ENCODE results near the gene IGFBP3.
"Not testable (repeated sequence)": the region's sequence is repeated elsewhere in the genome, so short reads cannot be mapped to it uniquely, and the experiment has no call there.

The IGFBP3 gene, protein sequence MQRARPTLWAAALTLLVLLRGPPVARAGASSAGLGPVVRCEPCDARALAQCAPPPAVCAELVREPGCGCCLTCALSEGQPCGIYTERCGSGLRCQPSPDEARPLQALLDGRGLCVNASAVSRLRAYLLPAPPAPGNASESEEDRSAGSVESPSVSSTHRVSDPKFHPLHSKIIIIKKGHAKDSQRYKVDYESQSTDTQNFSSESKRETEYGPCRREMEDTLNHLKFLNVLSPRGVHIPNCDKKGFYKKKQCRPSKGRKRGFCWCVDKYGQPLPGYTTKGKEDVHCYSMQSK

DNA sequence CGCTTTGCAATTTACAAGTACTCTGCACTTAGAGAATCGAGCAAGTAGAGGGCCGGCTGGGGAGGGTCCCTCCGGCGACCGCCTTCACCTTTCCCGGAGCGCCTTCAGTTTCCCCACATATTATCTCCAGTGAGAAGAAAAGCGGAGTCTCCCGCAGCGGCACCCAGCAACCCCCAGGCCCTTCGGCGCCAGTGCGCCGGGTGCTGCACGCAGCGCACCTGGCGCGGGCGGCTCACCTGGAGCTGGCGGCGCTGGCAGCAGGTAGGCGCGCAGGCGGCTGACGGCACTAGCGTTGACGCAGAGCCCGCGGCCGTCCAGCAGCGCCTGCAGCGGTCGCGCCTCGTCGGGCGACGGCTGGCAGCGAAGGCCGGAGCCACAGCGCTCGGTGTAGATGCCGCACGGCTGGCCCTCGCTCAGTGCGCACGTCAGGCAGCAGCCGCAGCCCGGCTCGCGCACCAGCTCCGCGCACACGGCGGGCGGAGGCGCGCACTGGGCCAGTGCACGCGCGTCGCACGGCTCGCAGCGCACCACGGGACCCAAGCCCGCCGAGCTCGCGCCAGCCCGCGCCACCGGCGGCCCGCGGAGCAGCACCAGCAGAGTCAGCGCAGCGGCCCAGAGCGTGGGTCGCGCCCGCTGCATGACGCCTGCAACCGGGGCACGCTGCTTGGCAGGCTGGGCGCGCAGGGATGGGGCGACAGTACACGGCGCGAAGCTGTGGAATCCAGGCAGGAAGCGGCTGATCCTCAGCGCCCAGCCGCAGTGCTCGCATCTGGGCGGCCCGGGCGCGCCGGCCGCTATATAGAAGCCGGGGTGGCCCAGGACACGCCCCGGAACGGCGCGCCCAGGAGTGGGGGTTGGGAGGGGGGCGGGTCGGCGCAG, at the start of gene IGFBP3:
IGFBP3 (minus strand) TSS at position 771 of the 879 bp plus-strand sequence; CDS start at position 639, 132 bp downstream.
- no peak for DNase-seq (ENCODE audit: low read depth)

DNA sequence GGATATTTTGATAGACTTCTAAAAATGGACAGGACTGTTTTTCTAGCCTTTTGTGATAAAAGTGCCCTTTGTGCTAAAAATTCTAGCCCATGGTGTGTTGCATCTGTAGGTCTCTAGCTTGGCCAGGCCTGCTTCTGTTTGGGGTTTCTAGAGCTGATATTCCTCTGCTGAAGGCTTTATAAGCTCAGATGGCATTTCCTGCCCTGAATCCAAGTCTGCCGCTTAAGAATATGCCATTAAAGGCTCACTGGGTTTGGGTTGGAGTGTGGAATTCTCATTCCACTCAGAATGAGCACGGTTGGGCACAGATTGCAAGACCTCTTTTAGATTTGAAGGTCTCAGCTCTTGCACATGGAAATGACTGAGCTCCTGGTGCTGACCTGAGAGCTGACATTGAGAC, 49.4 kb upstream of the IGFBP3 start:
- no peak for DNase-seq (ENCODE audit: low read depth)

DNA sequence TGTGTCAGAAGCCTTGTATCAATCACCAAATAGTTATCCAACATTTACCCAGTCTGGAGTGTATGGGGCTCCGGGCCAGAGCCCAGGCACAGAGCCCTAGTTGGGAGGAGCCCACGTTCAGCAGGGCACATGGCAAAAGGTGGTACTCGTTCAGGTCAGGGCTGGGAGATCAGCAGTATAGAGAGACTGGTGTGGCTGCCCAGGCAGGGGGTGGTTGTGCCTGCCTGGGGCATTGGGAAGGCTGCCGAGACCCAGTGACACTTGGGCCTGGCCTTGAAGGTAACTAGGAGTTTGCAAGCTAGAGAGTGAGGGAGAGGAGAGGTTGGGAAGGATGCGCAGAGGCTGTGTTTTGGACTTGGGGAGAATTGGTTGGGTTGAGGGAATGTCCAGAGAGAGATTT, 48.9 kb upstream of the IGFBP3 start:
- DNase-seq (ENCODE audit: low read depth): no peak

DNA sequence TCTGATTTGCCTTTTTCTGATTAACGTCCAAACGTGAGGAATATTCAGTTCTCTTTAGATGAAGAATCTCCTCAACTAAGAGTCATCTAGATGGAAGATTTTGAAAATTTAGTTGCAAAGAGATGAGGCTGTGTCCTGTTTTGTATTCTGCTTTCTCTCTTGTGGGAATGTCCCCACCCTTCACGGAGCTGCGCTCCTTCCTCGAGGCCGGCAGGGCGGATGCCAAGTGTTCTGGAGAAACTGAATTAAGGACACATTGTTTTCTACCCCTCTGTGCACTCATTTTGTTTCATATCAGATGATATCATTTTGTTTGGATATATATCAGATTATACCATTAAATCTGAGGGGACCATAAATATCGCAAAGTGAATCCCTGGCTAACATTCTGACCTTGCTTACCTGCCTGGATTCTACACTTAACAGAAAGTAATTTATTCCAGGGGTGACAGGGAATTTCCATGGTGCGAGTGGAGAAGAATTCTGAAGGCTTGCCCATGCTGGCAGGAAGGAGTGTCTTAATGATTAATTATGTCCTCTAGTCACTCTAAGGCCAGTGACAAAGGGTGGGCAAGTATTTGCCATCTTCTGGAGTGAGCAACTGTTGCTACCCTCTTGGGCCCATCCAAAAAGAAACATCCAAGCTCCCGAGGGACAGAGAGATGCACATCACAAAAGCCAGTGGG, 47.9 kb upstream of the IGFBP3 start:
- DNase-seq (ENCODE audit: low read depth): no peak

DNA sequence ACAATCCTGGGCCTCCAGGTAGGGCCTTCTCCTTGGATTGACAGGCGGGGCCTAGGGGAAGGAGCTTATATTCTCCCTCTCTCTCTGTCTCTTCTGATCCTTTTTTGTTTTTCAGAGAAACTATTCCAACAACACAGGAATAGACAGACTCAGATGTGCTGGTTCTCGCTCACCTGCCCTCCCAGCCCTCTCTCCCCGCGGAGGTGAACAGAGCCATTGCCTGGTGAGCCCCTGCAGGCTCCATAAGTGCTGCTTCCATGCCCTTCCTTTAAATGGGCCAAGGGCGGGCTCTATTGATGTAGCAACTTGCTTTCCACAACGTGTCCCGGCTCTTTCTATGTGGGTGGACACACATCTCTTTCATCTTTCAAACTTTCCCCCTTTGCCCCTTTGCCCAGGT, 47.2 kb upstream of the IGFBP3 start:
- no peak for DNase-seq (ENCODE audit: low read depth)

DNA sequence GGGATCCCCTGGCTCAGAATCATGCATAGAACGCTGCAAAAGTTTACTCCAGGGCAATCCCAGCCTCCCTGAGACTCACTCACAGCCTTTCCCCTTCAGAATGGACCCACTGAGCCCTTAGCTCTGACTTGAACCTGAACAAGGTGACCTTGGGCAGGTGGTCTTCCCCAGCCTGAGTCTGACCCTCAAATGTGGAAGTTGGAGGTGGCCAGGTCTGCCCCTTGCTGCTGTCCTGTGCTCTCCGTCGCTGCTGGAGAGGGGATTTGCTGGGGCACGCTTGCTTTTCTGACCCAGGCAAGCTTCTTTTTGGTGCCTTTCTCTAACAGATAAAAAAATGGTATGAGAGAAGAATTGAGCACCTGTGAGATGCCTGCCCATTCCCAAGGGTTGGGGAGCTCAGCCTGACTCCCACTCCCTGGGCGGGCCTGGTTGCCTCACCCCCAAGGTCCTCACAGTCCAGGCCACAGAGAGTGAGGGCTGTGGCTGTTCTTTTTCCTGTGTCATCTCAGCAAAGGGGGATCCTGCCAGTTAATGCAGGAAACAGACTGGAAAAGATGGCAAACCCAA, 46.6 kb upstream of the IGFBP3 start:
- DNase-seq (ENCODE audit: low read depth): no peak

DNA sequence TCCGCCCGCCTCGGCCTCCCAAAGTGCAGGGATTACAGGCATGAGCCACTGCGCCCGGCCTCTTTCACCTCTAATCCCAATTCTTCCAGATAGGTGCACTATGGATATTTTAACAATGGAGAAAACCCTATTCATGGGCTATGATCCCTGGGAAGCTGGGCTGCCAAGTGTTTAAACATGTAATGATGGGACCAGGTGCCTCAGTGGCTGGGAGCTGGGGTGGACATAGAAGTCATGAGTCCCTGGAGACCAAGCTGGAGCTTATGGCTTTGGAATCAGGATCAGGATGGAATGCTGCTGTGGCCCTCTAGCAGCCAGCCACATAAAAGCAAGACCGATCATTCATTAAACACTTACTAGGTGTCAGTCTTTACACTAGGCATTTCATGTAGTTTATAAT, 41.8 kb upstream of the IGFBP3 start:
- no peak for DNase-seq (ENCODE audit: low read depth)

DNA sequence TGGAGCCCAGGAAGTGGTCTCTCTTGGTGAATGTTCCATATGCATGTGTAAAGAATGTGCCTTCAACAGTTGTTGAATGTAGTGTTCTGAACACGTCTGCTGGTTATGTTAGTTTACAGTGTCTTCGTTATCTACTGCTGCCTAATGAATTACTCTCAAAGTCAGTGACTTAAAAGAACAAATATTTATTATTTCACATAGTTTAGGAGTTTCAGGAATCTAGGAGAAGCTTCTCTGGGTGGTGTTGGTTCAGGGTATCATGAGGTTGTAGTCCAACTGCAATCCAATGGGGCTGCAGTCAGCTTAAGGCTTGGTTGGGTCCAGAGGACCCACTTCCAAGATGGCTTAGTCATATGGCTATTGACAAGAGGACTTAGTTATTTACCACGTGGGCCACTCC, 36.6 kb upstream of the IGFBP3 start:
- DNase-seq (ENCODE audit: low read depth): no peak

DNA sequence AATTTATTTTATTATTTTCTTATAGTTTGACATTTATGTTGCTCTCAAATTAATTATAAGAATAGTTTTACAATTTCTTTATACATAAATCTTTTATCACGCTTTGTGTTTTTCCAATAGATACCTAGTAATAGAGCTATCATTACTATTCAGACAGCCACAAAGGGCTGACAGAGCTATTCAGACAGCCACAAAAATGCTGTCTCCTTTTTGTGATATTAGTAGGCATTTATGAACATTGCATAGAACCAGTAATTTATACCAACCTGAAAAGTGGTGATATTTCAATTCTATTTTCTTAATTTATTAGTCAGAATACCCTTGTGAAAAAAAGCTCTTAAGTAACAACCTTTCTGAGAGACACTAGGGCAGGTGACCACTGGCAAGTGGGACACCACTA, 34.2 kb upstream of the IGFBP3 start:
- DNase-seq (ENCODE audit: low read depth): no peak

DNA sequence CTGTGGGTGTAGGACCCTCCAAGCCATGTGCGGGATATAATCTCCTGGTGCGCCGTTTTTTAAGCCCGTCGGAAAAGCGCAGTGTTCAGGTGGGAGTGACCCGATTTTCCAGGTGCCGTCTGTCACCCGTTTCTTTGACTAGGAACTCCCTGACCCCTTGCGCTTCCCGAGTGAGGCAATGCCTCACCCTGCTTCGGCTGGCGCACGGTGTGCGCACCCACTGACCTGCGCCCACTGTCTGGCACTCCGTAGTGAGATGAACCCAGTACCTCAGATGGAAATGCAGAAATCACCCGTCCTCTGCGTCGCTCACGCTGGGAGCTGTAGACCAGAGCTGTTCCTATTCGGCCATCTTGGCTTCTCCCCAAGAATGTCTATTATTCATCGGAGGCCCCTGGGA, 32.0 kb upstream of the IGFBP3 start:
- not testable (repeated sequence) for DNase-seq (ENCODE audit: low read depth)

DNA sequence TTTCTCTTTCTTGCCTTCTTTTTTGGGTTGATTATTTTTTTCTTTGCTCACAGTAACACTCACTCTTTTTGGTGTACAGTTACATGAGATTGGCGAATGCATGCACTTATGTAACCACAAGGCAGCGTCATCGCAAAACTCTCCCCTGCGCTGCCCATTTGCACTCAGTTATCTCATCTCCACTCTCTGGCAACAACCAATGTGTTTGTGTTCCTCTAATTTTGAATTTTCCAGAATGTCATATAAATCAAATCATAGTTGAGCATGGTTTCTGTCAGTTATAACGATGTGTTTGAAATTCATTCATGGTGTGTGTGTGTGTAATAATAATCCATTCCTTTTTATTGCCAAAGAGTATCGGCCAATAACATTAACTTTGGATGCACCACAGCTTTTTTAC, 23.0 kb upstream of the IGFBP3 start:
- DNase-seq (ENCODE audit: low read depth): no peak

DNA sequence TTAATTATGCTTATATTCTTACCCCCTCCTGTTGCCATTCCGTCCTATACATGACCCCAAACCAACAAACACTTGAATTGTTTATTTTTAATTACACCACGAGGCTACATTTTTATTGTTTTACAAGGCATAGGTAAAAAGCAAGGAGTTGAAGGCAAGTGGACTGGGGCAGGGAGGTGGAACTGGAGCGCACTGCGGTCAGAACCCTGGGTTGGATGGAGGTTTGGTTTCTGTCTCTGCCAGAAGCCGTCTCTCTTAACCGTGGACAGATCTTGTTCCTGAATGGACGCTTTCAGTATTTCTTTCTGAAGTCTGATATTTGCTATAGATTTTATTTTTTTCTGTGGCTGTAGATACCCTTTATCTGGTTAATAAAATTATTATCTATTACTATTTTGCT, 19.9 kb upstream of the IGFBP3 start:
- no peak for DNase-seq (ENCODE audit: low read depth)

DNA sequence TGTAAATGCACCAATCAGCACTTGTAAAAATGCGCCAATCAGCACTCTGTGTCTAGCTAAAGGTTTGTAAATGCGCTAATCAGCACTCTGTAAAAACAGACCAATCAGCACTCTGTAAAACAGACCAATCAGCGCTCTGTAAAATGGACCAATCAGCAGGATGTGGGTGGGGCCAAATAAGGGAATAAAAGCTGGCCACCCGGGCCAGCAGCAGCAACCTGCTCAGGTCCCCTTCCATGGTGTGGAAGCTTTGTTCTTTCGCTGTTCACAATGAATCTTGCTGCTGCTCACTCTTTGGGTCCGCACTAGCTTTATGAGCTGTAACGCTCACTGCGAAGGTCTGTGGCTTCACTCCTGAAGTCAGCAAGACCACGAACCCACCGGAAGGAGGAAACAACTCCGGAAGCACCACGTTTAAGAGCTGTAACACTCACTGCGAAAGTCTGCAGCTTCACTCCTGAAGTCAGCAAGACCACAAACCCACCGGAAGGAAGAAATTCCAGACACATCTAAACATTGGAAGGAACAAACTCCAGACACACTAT, 19.2 kb upstream of the IGFBP3 start:
- DNase-seq (ENCODE audit: low read depth): not testable (repeated sequence)

DNA sequence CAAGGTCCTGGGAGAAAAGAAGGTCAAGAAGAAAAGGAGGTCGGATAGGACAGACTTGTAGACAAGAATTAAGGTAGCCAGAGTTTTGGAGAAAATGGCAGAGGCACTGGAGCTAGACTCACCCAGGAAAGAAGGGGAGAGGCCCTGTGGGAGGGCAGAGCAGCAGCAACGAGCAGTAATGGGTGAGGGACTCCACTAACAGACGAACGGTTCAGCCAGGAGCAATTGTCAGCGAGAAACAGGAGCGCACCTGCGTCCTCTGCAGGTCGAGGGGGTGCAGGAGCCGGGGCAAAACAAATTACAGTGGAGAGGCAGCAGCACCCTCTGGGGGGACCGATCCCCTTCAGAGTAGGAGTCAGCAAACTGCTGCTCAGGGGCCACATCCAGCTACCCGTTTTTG, 18.5 kb upstream of the IGFBP3 start:
- DNase-seq (ENCODE audit: low read depth): no peak

DNA sequence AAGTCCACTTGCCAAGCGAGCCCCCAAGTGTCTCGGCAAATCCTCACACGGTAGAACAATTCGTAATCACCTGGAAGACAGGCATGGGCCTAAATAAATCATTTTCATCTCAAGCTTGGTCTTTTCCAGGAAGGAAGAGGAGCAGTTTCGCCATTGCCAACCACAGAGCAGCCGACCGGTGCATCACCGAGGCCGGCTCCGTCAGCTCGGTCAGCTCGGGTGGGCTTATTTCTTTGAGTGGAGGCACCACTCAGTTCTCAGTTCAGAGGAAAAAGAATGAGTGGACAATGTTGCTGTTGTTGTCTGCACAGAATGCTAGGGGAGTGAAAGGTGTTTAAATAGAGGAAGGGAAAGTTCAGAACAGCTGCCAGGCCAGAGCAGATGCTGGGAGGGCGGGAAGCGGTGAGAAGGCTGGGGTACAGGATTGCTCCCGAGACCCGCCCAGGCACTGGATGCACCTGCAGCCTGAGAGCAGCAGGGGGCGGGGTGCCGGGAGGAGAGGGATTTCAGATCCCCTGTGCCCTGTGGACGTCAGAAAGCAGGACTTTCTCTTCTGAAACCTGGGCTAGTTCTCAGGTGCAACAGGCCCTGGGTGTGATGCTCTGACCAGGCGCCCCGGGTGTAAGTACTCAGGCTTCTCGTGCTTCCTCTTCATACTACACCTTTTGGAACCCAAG, 17.7 kb upstream of the IGFBP3 start:
- DNase-seq (ENCODE audit: low read depth): no peak

DNA sequence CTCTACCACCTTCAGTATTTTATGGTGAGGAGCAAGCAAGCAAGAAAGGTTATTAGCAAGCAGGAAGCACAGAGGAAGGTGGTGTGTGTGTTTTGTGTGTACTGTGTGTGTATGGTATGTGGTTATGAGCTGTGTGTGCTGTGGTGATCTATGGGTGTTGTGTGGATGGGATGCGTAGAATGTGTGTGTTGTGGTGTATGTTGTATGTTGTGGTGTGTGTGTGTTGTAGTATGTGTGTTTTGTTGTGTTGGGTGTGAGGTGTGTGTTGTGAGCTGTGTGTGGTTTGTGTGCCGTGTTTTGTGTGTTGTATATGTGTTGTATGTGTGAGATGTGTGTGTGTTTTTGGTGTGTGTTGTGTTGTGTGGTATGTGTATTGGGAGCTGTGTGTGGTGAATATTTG, 16.8 kb upstream of the IGFBP3 start:
- DNase-seq (ENCODE audit: low read depth): no peak

DNA sequence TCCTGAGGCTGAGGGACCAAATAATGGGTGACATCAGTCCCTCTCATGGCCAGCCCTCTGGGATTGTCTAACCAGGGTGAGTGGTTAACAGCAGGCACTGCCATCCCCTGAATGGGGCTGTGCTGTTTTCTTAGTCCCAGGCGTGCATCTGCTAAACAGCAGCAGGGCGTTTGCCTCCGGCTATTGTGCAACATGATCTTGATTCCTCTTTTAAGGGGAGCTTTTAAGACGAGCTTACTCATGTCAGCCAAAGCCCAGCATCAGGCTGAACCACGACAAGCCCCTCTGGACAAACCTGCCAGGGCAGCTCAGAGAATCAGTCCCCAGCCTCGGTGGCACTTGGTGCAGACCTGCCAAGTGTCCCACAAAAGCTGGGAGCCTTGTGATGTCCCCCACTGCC, 16.2 kb upstream of the IGFBP3 start:
- no peak for DNase-seq (ENCODE audit: low read depth)

DNA sequence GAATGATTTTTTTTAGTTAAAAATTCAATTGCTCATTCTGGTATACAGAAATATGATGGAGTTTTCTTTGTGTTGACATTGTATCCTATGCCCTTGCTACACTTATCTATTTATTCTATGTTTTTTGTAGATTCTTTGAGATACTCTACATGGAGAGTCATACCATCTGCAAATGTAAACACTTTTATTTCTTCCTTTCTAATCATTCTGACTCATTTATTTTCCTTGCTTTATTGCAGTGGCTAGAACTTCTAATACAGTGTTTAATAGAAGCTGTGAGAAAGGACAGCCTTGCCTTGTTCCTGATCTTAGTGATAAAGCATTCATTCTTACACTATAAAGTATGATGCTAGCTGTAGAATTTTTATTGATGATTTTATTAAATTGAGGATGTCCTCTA, 9.9 kb upstream of the IGFBP3 start:
- no peak for DNase-seq (ENCODE audit: low read depth)

DNA sequence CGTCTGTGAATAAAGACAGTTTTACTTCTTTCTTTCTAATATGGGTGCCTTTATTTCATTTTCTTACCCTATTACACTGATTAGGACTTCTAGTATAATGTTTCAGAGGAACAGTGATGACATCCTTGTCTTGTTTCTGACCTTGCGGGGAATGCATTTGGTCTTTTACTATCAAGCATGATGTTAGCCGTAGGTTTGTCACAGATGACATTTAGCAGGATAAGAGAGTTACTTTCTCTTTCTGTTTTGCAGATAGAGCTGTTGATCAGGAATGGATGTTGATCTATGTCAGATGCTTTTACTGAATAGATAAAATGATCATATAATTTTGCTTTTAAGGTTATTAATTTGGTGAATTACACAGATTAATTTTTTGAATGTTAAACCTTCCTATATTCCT, 6.6 kb upstream of the IGFBP3 start:
- DNase-seq (ENCODE audit: low read depth): no peak

DNA sequence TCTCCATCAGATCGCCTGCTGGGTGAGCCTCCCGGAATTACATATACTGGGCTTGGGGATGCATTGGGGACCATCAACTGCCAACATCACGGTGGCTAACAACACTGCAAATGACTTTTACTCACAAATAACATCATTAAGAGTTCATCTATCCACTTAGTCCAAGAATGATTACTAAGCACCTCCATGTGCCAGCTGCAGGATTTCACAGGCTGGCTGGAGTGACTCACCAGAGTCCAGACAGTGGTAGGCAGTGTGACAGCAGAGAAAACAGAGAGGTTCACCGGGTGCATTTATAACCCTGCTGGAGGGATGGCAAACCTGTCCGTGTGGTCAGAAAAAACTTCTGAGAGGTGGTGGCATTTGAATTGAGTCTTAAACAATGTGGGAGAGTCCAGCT, 3.2 kb upstream of the IGFBP3 start:
- no peak for DNase-seq (ENCODE audit: low read depth)

DNA sequence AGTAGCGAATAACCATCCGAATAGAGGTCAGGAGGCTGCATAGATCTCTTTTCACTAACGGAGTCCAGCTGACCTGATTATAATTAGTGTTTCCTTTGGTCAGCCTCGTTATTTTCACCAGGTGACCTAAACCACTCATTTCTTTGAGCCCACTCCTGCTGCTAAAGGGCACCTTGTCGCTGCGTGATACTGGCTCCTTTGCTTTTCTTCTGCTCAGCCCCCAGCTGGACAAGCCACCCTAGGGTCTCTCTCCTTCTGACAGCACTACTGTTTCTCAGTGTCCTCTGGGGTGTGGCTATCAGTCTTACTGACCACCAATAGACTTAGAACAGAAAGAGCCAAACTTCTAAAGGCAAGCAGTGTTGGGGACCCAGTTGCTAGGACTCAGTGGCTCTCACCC, 2.7 kb upstream of the IGFBP3 start:
- DNase-seq (ENCODE audit: low read depth): no peak

DNA sequence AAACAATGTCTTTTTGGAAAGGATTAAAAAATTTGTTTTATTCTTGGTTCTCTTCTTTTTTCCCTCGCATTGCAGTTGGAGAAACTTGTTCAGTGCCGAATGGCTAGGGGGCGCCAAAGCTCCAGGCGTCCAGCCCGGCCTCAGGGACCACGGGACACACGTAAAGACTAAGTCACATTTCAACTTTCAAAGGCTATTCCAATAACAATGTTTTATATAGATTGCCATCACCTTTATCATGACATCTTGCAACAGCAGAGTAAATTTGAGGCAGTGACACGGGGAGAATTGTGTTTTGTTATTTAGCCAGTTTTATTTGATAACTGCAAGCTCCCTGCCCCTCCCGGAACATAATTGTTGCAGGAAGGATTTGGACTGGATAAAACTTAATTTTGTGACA, 2.2 kb upstream of the IGFBP3 start:
- DNase-seq (ENCODE audit: low read depth): peak; percentile 42
